Activated CD8-positive, alpha-beta memory T cell treated with anti-CD3 and anti-CD28 coated beads, Interleukin-2, amount 10 ng/mL, durations not matched to agents 7 days and 5 days (primary cell): ENCODE results near the gene FAM13A. TPM values are rescaled to one million over a fixed set of nuclear protein-coding genes. Genes with fewer than 3 reads are reported as not detected.
"Not testable (repeated sequence)": the region's sequence is repeated elsewhere in the genome, so short reads cannot be mapped to it uniquely, and the experiment has no call there.

Experiments used
- ATAC-seq: fragments of 150-1000 bp; cut with Tn5 transposase; one replicate; pipeline ENCODE4 v1.10.0; 2021; ENCODE audit warnings: moderate library complexity
- CTCF ChIA-PET: fragments of 350-600 bp; sonication (Branson Sonifier 250); formaldehyde crosslinking; loops from one replicate; lab custom pipeline; 2021; ENCODE audit warnings: antibody characterized with exemption; lab: Charles Lee
- DNase-seq: peaks from one replicate; pipeline ENCODE4 v3.0.0-alpha.2; 2020
- H3K27ac Mint-ChIP-seq: one replicate; pipeline ENCODE4 v1.8.0; 2021; ENCODE audit warnings: mild to moderate bottlenecking, mixed read lengths
- H3K27me3 Mint-ChIP-seq: one replicate; pipeline ENCODE4 v1.8.0; 2021; ENCODE audit warnings: mixed read lengths
- H3K36me3 Mint-ChIP-seq: one replicate; pipeline ENCODE4 v1.8.0; 2021; ENCODE audit warnings: mild to moderate bottlenecking, mixed read lengths
- H3K4me1 Mint-ChIP-seq: one replicate; pipeline ENCODE4 v1.8.0; 2021; ENCODE audit warnings: mixed read lengths
- H3K4me3 Mint-ChIP-seq: one replicate; pipeline ENCODE4 v1.8.0; 2021; ENCODE audit warnings: mild to moderate bottlenecking, moderate library complexity, mixed read lengths
- H3K9me3 Mint-ChIP-seq: one replicate; pipeline ENCODE4 v1.8.0; 2022; ENCODE audit warnings: low read depth, mixed read lengths
- total RNA-seq, 2 experiments: library from RNA; stranded (reverse); gene quantifications; one replicate each; pipeline ENCODE4 v1.2.3, GENCODE V29; 2021

FAM13A gene
- total RNA-seq, 2 experiments from 2014 or later: 1.8 to 7.2 TPM

DNA sequence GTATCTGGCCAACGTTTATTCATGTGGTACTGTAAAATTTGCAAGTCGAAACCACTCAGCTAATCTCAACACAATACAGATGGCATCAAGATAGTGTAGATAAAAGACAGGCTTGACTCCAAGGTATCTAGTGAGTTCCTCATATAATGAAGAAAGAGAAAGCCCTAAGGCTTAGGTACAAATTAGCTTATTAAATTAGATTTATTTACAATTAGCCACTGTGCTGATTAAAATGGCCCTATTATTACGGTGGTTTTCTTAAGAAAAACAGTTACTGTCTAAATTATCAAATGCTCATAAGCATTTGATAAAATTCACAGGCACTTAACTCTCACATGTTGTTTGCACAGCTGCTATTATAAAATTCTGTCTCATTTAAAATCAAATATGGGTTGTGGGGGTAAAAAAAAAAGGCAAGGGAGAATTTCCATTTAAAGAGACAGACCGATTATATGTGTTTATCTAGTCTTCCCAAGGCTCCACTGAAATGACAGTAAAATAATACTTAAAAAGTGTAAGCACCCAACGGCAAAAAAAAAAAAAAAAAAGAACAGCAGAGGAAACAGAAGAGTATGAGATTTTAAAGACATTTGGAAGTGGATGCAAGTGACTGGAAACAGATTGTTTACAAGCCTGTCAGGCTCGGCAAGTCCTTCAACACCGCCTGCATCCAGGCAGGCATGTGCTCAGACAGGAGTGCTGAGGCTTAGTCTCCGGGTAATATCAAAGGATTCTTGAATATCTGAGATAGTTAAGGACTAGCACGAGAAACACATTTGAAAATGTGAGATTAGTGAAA, 55.1 kb downstream of the FAM13A start:
- no peaks in the 10 kb centered on the region for H3K9me3 Mint-ChIP-seq
- H3K27ac Mint-ChIP-seq: no peak overlapping the region
- H3K4me3 Mint-ChIP-seq: no peak overlapping the region
- CTCF ChIA-PET: no interaction called here
- ATAC-seq (no peak), DNase-seq (no peak)
- H3K4me1 Mint-ChIP-seq: no peaks in the 10 kb centered on the region
- H3K27me3 Mint-ChIP-seq: no peaks in the 10 kb centered on the region
- H3K36me3 Mint-ChIP-seq: no peaks in the 10 kb centered on the region

- CTCF ChIA-PET: no interaction called here
- no peak overlapping the region for H3K4me3 Mint-ChIP-seq
- DNase-seq (no peak), ATAC-seq (no peak)
- H3K9me3 Mint-ChIP-seq: no peaks in the 10 kb centered on the region
- H3K27ac Mint-ChIP-seq: no peak overlapping the region
- no peaks in the 10 kb centered on the region for H3K27me3 Mint-ChIP-seq
- no peaks in the 10 kb centered on the region for H3K4me1 Mint-ChIP-seq
- H3K36me3 Mint-ChIP-seq: no peaks in the 10 kb centered on the region
Measured at GRCh38 chr4:89000844-89001360, 56.1 kb downstream of the FAM13A start.

GRCh38 chr4:89000382-89000781, 56.6 kb downstream of the FAM13A start:
- no peaks in the 10 kb centered on the region for H3K9me3 Mint-ChIP-seq

DNA sequence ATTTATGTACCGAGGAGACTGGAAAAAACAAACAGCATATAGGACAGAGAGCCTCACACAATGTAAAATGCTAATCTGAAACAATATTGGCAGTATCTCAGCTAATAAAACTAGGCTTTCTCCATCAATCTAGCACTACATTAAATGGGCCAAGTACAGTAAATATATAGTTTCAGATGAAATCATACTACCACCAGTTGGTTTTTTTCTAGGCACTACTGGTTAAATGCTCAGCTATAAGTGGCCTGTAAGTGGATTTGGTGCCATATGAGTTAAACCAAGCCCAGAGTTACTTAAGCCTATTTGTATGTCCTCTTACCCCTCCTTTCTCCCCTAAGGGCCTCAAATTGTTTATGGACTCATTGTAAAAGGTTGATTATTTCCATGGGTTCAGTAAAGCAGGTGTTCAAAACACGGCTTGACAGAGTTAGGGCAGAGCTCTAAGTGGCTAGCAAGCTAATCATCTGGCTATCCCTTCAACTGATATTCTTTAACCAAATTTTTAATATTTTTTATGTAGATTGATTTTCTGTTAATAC, 57.5 kb downstream of the FAM13A start:
- CTCF ChIA-PET: no interaction called here
- Mint-ChIP-seq H3K9me3 (no peaks in the 10 kb centered on the region), H3K4me3 (no peak overlapping the region), H3K27ac (no peak overlapping the region), H3K36me3 (no peaks in the 10 kb centered on the region), H3K27me3 (no peaks in the 10 kb centered on the region), H3K4me1 (no peaks in the 10 kb centered on the region)
- no peak for DNase-seq
- ATAC-seq: no peak

More at GRCh38 chr4:89000382-89000781, 56.6 kb downstream of the FAM13A start:
- no peak for ATAC-seq
- no peaks in the 10 kb centered on the region for H3K27me3 Mint-ChIP-seq
- H3K36me3 Mint-ChIP-seq: no peaks in the 10 kb centered on the region
- no peaks in the 10 kb centered on the region for H3K4me1 Mint-ChIP-seq
- no peak for DNase-seq
- CTCF ChIA-PET: no interaction called here
- no peak overlapping the region for H3K4me3 Mint-ChIP-seq
- no peak overlapping the region for H3K27ac Mint-ChIP-seq

GRCh38 chr4:88998891-88999290, 58.1 kb downstream of the FAM13A start:
- Mint-ChIP-seq H3K9me3 (no peaks in the 10 kb centered on the region), H3K36me3 (no peaks in the 10 kb centered on the region), H3K4me1 (no peaks in the 10 kb centered on the region), H3K27me3 (no peaks in the 10 kb centered on the region), H3K27ac (no peak overlapping the region), H3K4me3 (no peak overlapping the region)
- DNase-seq (no peak), ATAC-seq (no peak)
- CTCF ChIA-PET: interaction anchor here (0.9 kb wide), 1 partner anchor 24 kb away, joined by 3 read pairs; no protein-coding TSS in a partner anchor

DNA sequence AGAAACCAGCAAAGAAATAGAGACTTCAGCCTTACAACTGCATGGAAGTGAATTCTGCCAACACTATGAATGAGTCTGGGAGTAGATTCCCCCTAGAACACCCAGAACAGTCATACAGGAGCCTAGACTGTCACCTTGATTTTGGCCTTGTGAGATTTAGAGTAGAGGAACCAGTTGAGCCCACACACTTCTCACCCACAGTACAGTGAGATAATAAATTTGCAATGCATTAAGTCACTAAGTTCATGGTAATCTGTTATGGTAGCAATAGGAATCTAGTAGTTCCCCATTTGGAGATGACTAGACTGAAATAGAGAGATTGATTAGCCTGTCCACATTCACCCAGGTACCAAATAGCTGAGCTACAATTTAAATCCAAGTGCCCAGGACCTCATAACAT, 59.0 kb downstream of the FAM13A start:
- DNase-seq: no peak
- no peak overlapping the region for H3K4me3 Mint-ChIP-seq
- H3K27ac Mint-ChIP-seq: no peak overlapping the region
- no peak for ATAC-seq
- no peaks in the 10 kb centered on the region for H3K27me3 Mint-ChIP-seq
- CTCF ChIA-PET: no interaction called here
- no peaks in the 10 kb centered on the region for H3K9me3 Mint-ChIP-seq
- no peaks in the 10 kb centered on the region for H3K4me1 Mint-ChIP-seq
- no peaks in the 10 kb centered on the region for H3K36me3 Mint-ChIP-seq

DNA sequence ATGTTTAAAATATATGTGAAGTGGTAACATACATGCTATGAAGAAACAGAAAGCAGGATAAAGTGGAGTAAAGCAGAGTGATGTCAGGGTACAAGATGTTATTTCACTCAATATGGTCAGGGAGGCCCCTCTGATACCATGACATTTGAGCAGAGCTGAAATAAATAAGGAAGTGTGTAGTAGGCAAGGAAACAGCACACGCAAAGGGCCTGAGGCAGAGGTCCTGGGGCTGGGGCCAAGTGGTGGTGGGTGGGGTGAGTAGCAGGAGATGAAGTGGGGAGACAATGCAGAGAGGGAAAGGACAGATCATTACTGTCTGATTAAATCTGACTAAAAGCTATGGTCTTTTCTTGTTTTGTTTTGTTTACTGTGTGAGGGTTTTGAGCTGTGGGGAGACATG, 61.1 kb downstream of the FAM13A start:
- no peak overlapping the region for H3K27ac Mint-ChIP-seq
- H3K4me1 Mint-ChIP-seq: no peaks in the 10 kb centered on the region
- CTCF ChIA-PET: no interaction called here
- no peak for DNase-seq
- no peak for ATAC-seq
- H3K27me3 Mint-ChIP-seq: no peaks in the 10 kb centered on the region
- no peak overlapping the region for H3K4me3 Mint-ChIP-seq
- H3K36me3 Mint-ChIP-seq: no peaks in the 10 kb centered on the region
- no peaks in the 10 kb centered on the region for H3K9me3 Mint-ChIP-seq

GRCh38 chr4:88995257-88995656, 61.7 kb downstream of the FAM13A start:
- DNase-seq, H3K4me3 Mint-ChIP-seq, H3K27me3 Mint-ChIP-seq, ATAC-seq, CTCF ChIA-PET, H3K4me1 Mint-ChIP-seq, H3K27ac Mint-ChIP-seq, H3K9me3 Mint-ChIP-seq, H3K36me3 Mint-ChIP-seq: not testable (repeated sequence)

GRCh38 chr4:88993246-88993645, 63.7 kb downstream of the FAM13A start:
- no peaks in the 10 kb centered on the region for H3K4me1 Mint-ChIP-seq
- H3K27me3 Mint-ChIP-seq: no peaks in the 10 kb centered on the region
- no peaks in the 10 kb centered on the region for H3K9me3 Mint-ChIP-seq
- H3K4me3 Mint-ChIP-seq: no peak overlapping the region
- DNase-seq: no peak
- ATAC-seq: no peak
- no peaks in the 10 kb centered on the region for H3K36me3 Mint-ChIP-seq
- CTCF ChIA-PET: no interaction called here
- no peak overlapping the region for H3K27ac Mint-ChIP-seq

GRCh38 chr4:88991746-88992145, 65.2 kb downstream of the FAM13A start:
- Mint-ChIP-seq H3K4me1 (no peaks in the 10 kb centered on the region), H3K27me3 (no peaks in the 10 kb centered on the region), H3K36me3 (no peaks in the 10 kb centered on the region), H3K9me3 (no peaks in the 10 kb centered on the region), H3K4me3 (no peak overlapping the region), H3K27ac (no peak overlapping the region)
- ATAC-seq: no peak
- CTCF ChIA-PET: no interaction called here
- DNase-seq: no peak

- Mint-ChIP-seq H3K27me3 (no peaks in the 10 kb centered on the region), H3K9me3 (no peaks in the 10 kb centered on the region), H3K36me3 (no peaks in the 10 kb centered on the region), H3K4me1 (no peaks in the 10 kb centered on the region), H3K4me3 (no peak overlapping the region), H3K27ac (no peak overlapping the region)
- ATAC-seq (no peak), DNase-seq (no peak)
- CTCF ChIA-PET: no interaction called here
Measured at GRCh38 chr4:88989990-88990389, 67.0 kb downstream of the FAM13A start.

- CTCF ChIA-PET: no interaction called here
Measured at GRCh38 chr4:88985088-88985773, 71.8 kb downstream of the FAM13A start.

GRCh38 chr4:88982757-88983156, 74.2 kb downstream of the FAM13A start:
- CTCF ChIA-PET: no interaction called here
- no peak for DNase-seq
- Mint-ChIP-seq H3K9me3 (no peaks in the 10 kb centered on the region), H3K36me3 (no peaks in the 10 kb centered on the region), H3K27me3 (peaks cover 9% of the 10 kb centered on the region), H3K4me3 (no peak overlapping the region), H3K4me1 (no peaks in the 10 kb centered on the region), H3K27ac (no peak overlapping the region)
- no peak for ATAC-seq

More at GRCh38 chr4:88985088-88985773, 71.8 kb downstream of the FAM13A start:
- peaks cover 9% of the 10 kb centered on the region for H3K27me3 Mint-ChIP-seq
- no peaks in the 10 kb centered on the region for H3K9me3 Mint-ChIP-seq
- no peak overlapping the region for H3K27ac Mint-ChIP-seq
- ATAC-seq (no peak), DNase-seq (no peak)
- H3K36me3 Mint-ChIP-seq: no peaks in the 10 kb centered on the region
- H3K4me3 Mint-ChIP-seq: no peak overlapping the region
- H3K4me1 Mint-ChIP-seq: no peaks in the 10 kb centered on the region

GRCh38 chr4:88981993-88982392, 75.0 kb downstream of the FAM13A start:
- Mint-ChIP-seq H3K27ac (no peak overlapping the region), H3K9me3 (no peaks in the 10 kb centered on the region), H3K36me3 (no peaks in the 10 kb centered on the region), H3K27me3 (peaks cover 9% of the 10 kb centered on the region), H3K4me3 (no peak overlapping the region), H3K4me1 (no peaks in the 10 kb centered on the region)
- ATAC-seq: no peak
- CTCF ChIA-PET: no interaction called here
- DNase-seq: no peak
